K562 (cell line): ENCODE results near the gene PTPN13. TPM values are rescaled to one million over a fixed set of nuclear protein-coding genes. Genes with fewer than 3 reads are reported as not detected.

ENCODE experiments used
- FOXJ2 ChIP-seq: fragments of 200-800 bp; sonication (Bioruptor generic); IDR thresholded peaks from 2 replicates; pipeline ENCODE4 v1.6.1; 2016; ENCODE audit warnings: missing genetic modification characterization, missing compliant biosample characterization
- MAFK ChIP-seq: IDR thresholded peaks from 2 replicates; pipeline ENCODE4 v1.6.1; 2011; ENCODE audit warnings: low read length, improper control_type of control experiment
- RAD51 ChIP-seq: fragments of 450-650 bp; IDR thresholded peaks from 2 replicates; pipeline ENCODE4 v1.7.1; 2016; ENCODE audit warnings: low read depth, mild to moderate bottlenecking, borderline replicate concordance
- UBTF ChIP-seq, 2 experiments: IDR thresholded peaks; 2 replicates each; pipeline ENCODE4 v1.6.1; 2012; ENCODE audit warnings: improper control_type of control experiment in 2 of 2, low read depth in 2 of 2, low read length in 2 of 2, borderline replicate concordance in 1 of 2
- VEZF1 ChIP-seq: fragments of 200-800 bp; sonication (Bioruptor generic); IDR thresholded peaks from 2 replicates; pipeline ENCODE4 v1.6.1; 2017; ENCODE audit warnings: missing genetic modification characterization, missing compliant biosample characterization
- ZNF133 ChIP-seq: fragments of 250-450 bp; sonication (Bioruptor Pico); IDR thresholded peaks from 2 replicates; pipeline ENCODE4 v1.4.0; 2020; ENCODE audit warnings: mild to moderate bottlenecking
- ZNF696 ChIP-seq: fragments of 250-450 bp; sonication (Bioruptor Pico); conservative IDR thresholded peaks from 2 replicates; pipeline ENCODE4 v1.4.0; 2020; ENCODE audit warnings: mild to moderate bottlenecking, moderate library complexity
- ZNF785 ChIP-seq: fragments of 250-450 bp; sonication (Bioruptor Pico); IDR thresholded peaks from 2 replicates; pipeline ENCODE4 v1.4.0; 2020; ENCODE audit warnings: mild to moderate bottlenecking
- polyA plus RNA-seq, 8 experiments: library from polyadenylated mRNA; depleted of rRNA in 4 of 8; stranded (reverse) in 5 of 8; unstranded in 3 of 8; fragments of >200 nt; fragmentation: Nextera tagmentation in 2 of 8; fragmentation: Illumina TruSeq in 1 of 8; extraction: Ambion mirVana in 2 of 8; extraction: Trizol in 1 of 8; gene quantifications; 2 replicates each; pipeline versions ENCODE4 v1.2.1 to v1.2.3, GENCODE V29; 2011 to 2014; ENCODE audit warnings: inconsistent platforms in 1 of 8, missing spikeins in 1 of 8
- total RNA-seq, 7 experiments: library from RNA; depleted of rRNA in 6 of 7; stranded (reverse); fragments of >200 nt in 6 of 7; fragmentation: Illumina TruSeq in 2 of 7; extraction: Trizol in 2 of 7; gene quantifications; 2 replicates each; pipeline versions ENCODE4 v1.2.1 to v1.2.3, GENCODE V29; 2011 to 2021; ENCODE audit warnings: low replicate concordance in 1 of 7
- TF ChIP-seq, protein P1 (sequence below): fragments of 450-650 bp; IDR thresholded peaks from 2 replicates; pipeline ENCODE4 v1.6.1; 2016; ENCODE audit warnings: low read depth
- TF ChIP-seq, protein P2 (sequence below): sonication (generic); formaldehyde crosslinking; IDR thresholded peaks from 2 replicates; pipeline ENCODE4 v1.5.0; 2020; ENCODE audit warnings: missing genetic modification reagents
- TF ChIP-seq, protein P3 (sequence below): sonication (generic); formaldehyde crosslinking; IDR thresholded peaks from 2 replicates; pipeline ENCODE4 v1.8.0; 2022; ENCODE audit warnings: missing genetic modification reagents, mild to moderate bottlenecking, moderate library complexity, borderline replicate concordance

The PTPN13 gene
- total and polyA plus RNA-seq, 9 of the 15 experiments (the other 6 are each of a cell fraction or from before 2014, with no cell fraction given) = 0.33 TPM; not detected in 8

- no peak for TF ChIP-seq RAD51
- no peak for TF ChIP-seq FOXJ2
- no peak for TF ChIP-seq UBTF (IDR thresholded peaks at IDR 0.05; ENCODE audit: borderline replicate concordance in 1 of 2, low read depth in 2 of 2, low read length in 2 of 2)
- TF ChIP-seq, protein P1, sequence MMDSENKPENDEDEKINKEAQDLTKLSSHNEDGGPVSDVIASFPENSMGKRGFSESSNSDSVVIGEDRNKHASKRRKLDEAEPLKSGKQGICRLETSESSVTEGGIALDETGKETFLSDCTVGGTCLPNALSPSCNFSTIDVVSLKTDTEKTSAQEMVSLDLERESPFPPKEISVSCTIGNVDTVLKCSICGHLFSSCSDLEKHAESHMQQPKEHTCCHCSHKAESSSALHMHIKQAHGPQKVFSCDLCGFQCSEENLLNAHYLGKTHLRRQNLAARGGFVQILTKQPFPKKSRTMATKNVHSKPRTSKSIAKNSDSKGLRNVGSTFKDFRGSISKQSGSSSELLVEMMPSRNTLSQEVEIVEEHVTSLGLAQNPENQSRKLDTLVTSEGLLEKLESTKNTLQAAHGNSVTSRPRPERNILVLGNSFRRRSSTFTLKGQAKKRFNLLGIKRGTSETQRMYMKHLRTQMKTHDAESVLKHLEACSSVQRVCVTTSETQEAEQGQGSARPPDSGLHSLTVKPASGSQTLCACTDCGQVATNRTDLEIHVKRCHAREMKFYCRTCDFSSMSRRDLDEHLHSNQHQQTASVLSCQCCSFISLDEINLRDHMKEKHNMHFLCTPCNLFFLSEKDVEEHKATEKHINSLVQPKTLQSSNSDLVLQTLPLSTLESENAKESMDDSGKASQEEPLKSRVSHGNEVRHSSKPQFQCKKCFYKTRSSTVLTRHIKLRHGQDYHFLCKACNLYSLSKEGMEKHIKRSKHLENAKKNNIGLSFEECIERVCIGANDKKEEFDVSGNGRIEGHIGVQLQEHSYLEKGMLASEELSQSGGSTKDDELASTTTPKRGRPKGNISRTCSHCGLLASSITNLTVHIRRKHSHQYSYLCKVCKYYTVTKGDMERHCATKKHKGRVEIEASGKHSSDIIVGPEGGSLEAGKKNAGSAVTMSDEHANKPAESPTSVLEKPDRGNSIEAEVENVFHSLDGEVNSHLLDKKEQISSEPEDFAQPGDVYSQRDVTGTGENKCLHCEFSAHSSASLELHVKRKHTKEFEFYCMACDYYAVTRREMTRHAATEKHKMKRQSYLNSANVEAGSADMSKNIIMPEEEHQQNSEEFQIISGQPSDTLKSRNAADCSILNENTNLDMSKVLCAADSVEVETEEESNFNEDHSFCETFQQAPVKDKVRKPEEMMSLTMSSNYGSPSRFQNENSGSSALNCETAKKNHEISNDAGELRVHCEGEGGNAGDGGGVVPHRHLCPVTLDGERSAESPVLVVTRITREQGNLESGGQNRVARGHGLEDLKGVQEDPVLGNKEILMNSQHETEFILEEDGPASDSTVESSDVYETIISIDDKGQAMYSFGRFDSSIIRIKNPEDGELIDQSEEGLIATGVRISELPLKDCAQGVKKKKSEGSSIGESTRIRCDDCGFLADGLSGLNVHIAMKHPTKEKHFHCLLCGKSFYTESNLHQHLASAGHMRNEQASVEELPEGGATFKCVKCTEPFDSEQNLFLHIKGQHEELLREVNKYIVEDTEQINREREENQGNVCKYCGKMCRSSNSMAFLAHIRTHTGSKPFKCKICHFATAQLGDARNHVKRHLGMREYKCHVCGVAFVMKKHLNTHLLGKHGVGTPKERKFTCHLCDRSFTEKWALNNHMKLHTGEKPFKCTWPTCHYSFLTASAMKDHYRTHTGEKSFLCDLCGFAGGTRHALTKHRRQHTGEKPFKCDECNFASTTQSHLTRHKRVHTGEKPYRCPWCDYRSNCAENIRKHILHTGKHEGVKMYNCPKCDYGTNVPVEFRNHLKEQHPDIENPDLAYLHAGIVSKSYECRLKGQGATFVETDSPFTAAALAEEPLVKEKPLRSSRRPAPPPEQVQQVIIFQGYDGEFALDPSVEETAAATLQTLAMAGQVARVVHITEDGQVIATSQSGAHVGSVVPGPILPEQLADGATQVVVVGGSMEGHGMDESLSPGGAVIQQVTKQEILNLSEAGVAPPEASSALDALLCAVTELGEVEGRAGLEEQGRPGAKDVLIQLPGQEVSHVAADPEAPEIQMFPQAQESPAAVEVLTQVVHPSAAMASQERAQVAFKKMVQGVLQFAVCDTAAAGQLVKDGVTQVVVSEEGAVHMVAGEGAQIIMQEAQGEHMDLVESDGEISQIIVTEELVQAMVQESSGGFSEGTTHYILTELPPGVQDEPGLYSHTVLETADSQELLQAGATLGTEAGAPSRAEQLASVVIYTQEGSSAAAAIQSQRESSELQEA = no peak
- TF ChIP-seq ZNF133 = no peak
- TF ChIP-seq ZNF696 (CRISPR knock-in tag) = no peak
- no peak for TF ChIP-seq MAFK
- TF ChIP-seq ZNF785 (CRISPR knock-in tag) = no peak
- TF ChIP-seq, protein P2, sequence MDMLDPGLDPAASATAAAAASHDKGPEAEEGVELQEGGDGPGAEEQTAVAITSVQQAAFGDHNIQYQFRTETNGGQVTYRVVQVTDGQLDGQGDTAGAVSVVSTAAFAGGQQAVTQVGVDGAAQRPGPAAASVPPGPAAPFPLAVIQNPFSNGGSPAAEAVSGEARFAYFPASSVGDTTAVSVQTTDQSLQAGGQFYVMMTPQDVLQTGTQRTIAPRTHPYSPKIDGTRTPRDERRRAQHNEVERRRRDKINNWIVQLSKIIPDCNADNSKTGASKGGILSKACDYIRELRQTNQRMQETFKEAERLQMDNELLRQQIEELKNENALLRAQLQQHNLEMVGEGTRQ (CRISPR knock-in tag) = no peak
- TF ChIP-seq, protein P3, sequence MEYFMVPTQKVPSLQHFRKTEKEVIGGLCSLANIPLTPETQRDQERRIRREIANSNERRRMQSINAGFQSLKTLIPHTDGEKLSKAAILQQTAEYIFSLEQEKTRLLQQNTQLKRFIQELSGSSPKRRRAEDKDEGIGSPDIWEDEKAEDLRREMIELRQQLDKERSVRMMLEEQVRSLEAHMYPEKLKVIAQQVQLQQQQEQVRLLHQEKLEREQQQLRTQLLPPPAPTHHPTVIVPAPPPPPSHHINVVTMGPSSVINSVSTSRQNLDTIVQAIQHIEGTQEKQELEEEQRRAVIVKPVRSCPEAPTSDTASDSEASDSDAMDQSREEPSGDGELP (CRISPR knock-in tag) = no peak
- no peak for TF ChIP-seq VEZF1 (CRISPR knock-in tag)
- TF ChIP-seq, all 486 proteins: peak for 0
Observed at GRCh38 chr4:86664959-86665358, 70.8 kb downstream of the PTPN13 start (continued).
